Cardiac muscle cell (in vitro differentiated cells and primary cell): Measurements from ENCODE around the gene MKNK2. TPM values are rescaled to one million over a fixed set of nuclear protein-coding genes. Genes with fewer than 3 reads are reported as not detected.
"Not testable (repeated sequence)": the region's sequence is repeated elsewhere in the genome, so short reads cannot be mapped to it uniquely, and the experiment has no call there.

Experiments used
- DNase-seq, 2 donors: peaks; one replicate each; pipeline versions ENCODE4 v3.0.0 to v3.0.0-alpha.2; 2010 to 2017; ENCODE audit warnings: low read depth in 1 of 2, low spot score in 1 of 2
- H3K27ac ChIP-seq: fragments of 200-600 bp; sonication (generic); 2 replicates; pipeline ENCODE4 v1.5.1; 2016
- H3K27me3 ChIP-seq: fragments of 200-600 bp; sonication (generic); 2 replicates; pipeline ENCODE4 v1.6.0; 2016; ENCODE audit warnings: control low read depth
- H3K36me3 ChIP-seq: fragments of 200-600 bp; sonication (generic); 2 replicates; pipeline ENCODE4 v1.5.1; 2016; ENCODE audit warnings: control low read depth
- H3K4me1 ChIP-seq: fragments of 200-600 bp; sonication (generic); 2 replicates; pipeline ENCODE4 v1.8.1; 2017; ENCODE audit warnings: low read depth, mild to moderate bottlenecking, mixed run types
- H3K4me3 ChIP-seq: fragments of 200-600 bp; sonication (generic); 2 replicates; pipeline ENCODE4 v1.5.1; 2016; ENCODE audit warnings: mild to moderate bottlenecking
- H3K9me3 ChIP-seq: fragments of 200-600 bp; sonication (generic); 2 replicates; pipeline ENCODE4 v1.5.1; 2017; ENCODE audit warnings: low read depth, mild to moderate bottlenecking, control low read depth
- polyA plus RNA-seq: library from polyadenylated mRNA; unstranded; fragments of >200 nt; fragmentation: Nextera tagmentation; extraction: Ambion mirVana; gene quantifications from 2 replicates; pipeline ENCODE4 v1.2.1, GENCODE V29; 2016
- total RNA-seq: library from RNA; depleted of rRNA; stranded (reverse); fragments of >200 nt; gene quantifications from 2 replicates; pipeline ENCODE4 v1.2.3, GENCODE V29; 2016
- TF ChIP-seq, protein P1 (sequence below): IDR thresholded peaks from 2 replicates; pipeline ENCODE4 v1.5.1; 2012; ENCODE audit warnings: low read depth, mild to moderate bottlenecking, low read length

Gene MKNK2
- total and polyA plus RNA-seq, 2 experiments from 2014 or later, result 72.8 to 76.6 TPM

DNA sequence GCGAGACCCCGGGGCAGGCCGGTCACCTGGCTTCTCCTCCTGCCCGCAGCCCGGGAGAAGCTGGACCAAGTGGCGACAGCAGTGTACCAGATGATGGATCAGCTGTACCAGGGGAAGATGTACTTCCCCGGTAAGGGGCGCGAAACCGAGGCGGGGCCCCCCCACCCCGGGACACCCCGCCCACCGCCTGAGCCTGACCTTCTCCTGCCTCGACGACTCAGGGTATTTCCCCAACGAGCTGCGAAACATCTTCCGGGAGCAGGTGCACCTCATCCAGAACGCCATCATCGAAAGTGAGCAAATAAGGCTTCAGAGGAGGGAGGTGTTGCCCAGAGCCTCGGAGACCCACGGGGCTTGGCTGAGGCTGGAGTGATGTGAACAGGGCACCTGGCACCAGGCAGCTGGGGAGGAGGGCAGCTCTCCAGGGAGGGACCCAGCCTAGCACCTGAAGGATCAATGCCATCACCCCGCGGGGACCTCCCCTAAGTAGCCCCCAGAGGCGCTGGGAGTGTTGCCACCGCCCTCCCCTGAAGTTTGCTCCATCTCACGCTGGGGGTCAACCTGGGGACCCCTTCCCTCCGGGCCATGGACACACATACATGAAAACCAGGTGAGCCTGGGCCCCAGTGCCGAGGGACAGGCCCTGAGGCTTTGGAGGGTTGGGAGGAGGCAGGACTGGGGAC is 46.3 kb upstream of the MKNK2 start:
- Histone ChIP-seq H3K4me1 (peaks cover 4% of the 10 kb centered on the region), H3K9me3 (no peaks in the 10 kb centered on the region), H3K36me3 (peaks cover 5% of the 10 kb centered on the region), H3K4me3 (peak overlapping the region; percentile 19), H3K27ac (no peak overlapping the region), H3K27me3 (no peaks in the 10 kb centered on the region)
- TF ChIP-seq, protein P1, sequence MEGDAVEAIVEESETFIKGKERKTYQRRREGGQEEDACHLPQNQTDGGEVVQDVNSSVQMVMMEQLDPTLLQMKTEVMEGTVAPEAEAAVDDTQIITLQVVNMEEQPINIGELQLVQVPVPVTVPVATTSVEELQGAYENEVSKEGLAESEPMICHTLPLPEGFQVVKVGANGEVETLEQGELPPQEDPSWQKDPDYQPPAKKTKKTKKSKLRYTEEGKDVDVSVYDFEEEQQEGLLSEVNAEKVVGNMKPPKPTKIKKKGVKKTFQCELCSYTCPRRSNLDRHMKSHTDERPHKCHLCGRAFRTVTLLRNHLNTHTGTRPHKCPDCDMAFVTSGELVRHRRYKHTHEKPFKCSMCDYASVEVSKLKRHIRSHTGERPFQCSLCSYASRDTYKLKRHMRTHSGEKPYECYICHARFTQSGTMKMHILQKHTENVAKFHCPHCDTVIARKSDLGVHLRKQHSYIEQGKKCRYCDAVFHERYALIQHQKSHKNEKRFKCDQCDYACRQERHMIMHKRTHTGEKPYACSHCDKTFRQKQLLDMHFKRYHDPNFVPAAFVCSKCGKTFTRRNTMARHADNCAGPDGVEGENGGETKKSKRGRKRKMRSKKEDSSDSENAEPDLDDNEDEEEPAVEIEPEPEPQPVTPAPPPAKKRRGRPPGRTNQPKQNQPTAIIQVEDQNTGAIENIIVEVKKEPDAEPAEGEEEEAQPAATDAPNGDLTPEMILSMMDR, result no peak
- no peak for DNase-seq

DNA sequence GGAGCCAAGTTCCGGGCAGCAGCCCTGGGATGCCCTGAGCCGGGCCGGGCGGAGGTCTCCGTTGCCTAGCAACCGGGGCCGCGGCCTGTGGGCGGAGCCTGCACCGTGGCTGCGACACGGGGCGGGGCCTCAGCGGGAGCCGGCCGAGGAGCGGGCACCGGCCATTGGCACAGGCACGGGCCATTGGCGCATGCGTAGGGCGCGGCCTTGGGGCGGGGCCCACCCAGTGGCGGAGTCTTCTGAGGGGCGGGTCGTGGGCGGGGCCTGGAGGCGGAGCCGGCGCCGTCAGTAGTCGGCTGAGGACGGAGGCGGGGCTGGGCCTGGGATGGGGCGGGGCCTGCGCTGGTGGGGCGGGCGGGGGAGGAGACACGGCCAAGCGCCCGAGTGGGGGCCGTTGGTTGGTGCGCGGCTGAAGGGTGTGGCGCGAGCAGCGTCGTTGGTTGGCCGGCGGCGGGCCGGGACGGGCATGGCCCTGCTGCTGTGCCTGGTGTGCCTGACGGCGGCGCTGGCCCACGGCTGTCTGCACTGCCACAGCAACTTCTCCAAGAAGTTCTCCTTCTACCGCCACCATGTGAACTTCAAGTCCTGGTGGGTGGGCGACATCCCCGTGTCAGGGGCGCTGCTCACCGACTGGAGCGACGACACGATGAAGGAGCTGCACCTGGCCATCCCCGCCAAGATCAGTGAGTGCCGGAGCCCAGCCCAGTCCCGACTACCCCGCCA is 45.6 kb upstream of the MKNK2 start, which contains the start of gene IZUMO4:
IZUMO4 (plus strand) TSS at position 436 of the 723 bp plus-strand sequence; CDS start at position 467, 31 bp downstream.
- peaks cover under 1% of the 10 kb centered on the region for H3K36me3 ChIP-seq
- TF ChIP-seq, protein P1, result peak; percentile 36
- H3K4me1 ChIP-seq, result peaks cover 4% of the 10 kb centered on the region
- H3K4me3 ChIP-seq, result peak within 1 kb of the TSS; percentile 53
- H3K27ac ChIP-seq, result peak within 1 kb of the TSS; percentile 83
- peak; percentile 98 to 99 for DNase-seq
- H3K27me3 ChIP-seq, result no peaks in the 10 kb centered on the region
- no peaks in the 10 kb centered on the region for H3K9me3 ChIP-seq

DNA sequence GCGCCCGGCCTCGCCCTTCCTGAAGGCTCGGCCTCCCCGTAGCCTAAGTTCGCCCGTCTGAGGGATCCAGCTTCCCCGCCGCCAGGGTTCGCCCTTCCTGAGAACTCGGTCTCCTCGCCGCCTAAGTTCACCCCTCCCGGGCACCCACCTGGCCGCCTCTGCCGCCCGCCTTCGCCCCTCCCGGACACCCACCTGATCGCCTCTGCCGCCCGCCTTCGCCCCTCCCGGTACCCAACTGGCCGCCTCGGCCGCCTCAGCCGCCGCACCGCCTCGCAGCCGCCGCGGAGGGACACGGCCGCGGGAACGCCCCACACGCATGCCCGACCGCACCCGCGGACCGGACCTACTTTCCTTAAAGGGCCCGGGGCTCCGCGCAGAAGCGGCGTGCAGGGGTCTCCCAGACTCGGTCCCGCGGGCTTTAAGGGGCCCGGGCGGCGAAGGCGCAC is 45.0 kb upstream of the MKNK2 start, which contains the start of gene MOB3A:
MOB3A (minus strand) TSS at position 293 of the 446 bp plus-strand sequence. CDS start 17,766 bp downstream, outside the sequence.
- Histone ChIP-seq H3K4me3 (peak within 1 kb of the TSS; percentile 53), H3K27ac (peak within 1 kb of the TSS; percentile 83), H3K4me1 (peaks cover 4% of the 10 kb centered on the region), H3K9me3 (no peaks in the 10 kb centered on the region), H3K36me3 (no peaks in the 10 kb centered on the region), H3K27me3 (no peaks in the 10 kb centered on the region)
- peak; percentile 90 to 96 for DNase-seq
- TF ChIP-seq, protein P1, result peak; percentile 49

DNA sequence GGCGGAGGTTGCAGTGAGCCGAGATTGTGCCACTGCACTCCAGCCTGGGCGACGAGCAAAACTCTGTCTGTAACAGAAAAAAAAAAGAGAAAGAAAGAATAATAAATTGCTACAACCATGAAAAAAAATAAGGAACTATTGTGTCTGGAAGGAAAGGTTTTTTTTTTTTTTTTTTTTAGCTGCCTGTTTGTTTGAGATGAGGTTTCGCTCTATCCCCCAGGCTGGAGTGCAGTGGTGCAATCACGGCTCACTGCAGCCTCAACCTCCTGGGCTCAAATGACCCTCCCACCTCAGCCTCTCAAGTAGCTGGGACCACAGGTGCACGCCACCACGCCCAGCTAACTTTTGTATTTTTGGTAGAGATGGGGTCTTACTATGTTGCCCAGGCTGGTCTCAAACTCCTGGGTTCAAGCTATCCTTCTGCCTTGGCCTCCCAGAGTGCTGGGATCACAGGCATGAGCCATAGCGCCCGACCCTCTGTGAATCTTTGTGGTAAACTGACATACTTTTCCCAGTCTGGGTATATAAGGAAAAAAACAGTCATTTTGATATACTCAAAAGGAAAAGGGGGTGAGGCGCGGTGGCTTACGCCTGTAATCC is 41.0 kb upstream of the MKNK2 start:
- not testable (repeated sequence) for H3K27me3 ChIP-seq, H3K4me3 ChIP-seq, H3K27ac ChIP-seq, H3K36me3 ChIP-seq, H3K4me1 ChIP-seq, H3K9me3 ChIP-seq, DNase-seq

DNA sequence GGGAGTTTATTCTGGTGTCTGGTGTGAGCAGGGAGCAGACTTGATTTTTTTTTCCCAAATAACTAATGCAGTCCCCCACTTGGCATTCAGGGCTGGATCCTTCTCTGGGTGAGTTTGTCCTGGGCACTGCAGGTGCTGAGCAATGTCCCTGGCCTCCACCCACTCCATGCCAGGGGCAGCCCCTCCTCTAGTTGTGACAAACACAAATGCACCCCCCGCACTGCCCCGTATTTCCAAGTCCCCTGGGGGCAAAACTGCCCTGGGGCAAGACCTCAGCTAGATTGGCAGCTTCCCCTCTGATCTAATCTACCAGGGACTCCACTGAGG is 38.6 kb upstream of the MKNK2 start:
- TF ChIP-seq, protein P1, result no peak
- no peaks in the 10 kb centered on the region for H3K9me3 ChIP-seq
- no peak for DNase-seq
- H3K4me3 ChIP-seq, result no peak overlapping the region
- H3K4me1 ChIP-seq, result no peaks in the 10 kb centered on the region
- H3K36me3 ChIP-seq, result no peaks in the 10 kb centered on the region
- no peak overlapping the region for H3K27ac ChIP-seq
- H3K27me3 ChIP-seq, result no peaks in the 10 kb centered on the region
